HL-60/S4 treated with retinoic acid at 250 ng/mL for 4 days and 3 days (cell line): ENCODE measurements around the gene SPATA13.

Experiments used
- in situ Hi-C: fragments of 300-500 bp; cut with MboI; formaldehyde crosslinking; loops from 2 replicates; pipeline ENCODE4 v1.7.0; 2022; ENCODE audit warnings: low sequenced_read_pairs

The SPATA13 gene

GRCh38 chr13:24250376-24251057 lies 90.0 kb downstream of the SPATA13 start:
- in situ Hi-C loops, result no loop called here

GRCh38 chr13:24251525-24251924 lies 91.0 kb downstream of the SPATA13 start:
- in situ Hi-C loops, result no loop called here

GRCh38 chr13:24252136-24252535 lies 91.6 kb downstream of the SPATA13 start:
- in situ Hi-C loops, result no loop called here

- in situ Hi-C loops, result no loop called here
Observed at GRCh38 chr13:24253520-24254145, 93.1 kb downstream of the SPATA13 start.

- in situ Hi-C loops, result no loop called here
Observed at GRCh38 chr13:24254146-24254841, 93.8 kb downstream of the SPATA13 start.

- in situ Hi-C loops, result no loop called here
Observed at GRCh38 chr13:24257497-24257896, 97.0 kb downstream of the SPATA13 start.

GRCh38 chr13:24261566-24261965 lies 101.0 kb downstream of the SPATA13 start:
- in situ Hi-C loops, result no loop called here

GRCh38 chr13:24263632-24264031 lies 103.1 kb downstream of the SPATA13 start:
- in situ Hi-C loops, result no loop called here

GRCh38 chr13:24264976-24265375 lies 104.5 kb downstream of the SPATA13 start:
- in situ Hi-C loops, result no loop called here

- in situ Hi-C loops, result no loop called here
Observed at GRCh38 chr13:24265453-24265852, 104.9 kb downstream of the SPATA13 start.

- in situ Hi-C loops, result no loop called here
Observed at GRCh38 chr13:24267274-24267673, 106.8 kb downstream of the SPATA13 start.

- in situ Hi-C loops, result no loop called here
Observed at GRCh38 chr13:24267801-24268200, 107.3 kb downstream of the SPATA13 start.

- in situ Hi-C loops, result no loop called here
Observed at GRCh38 chr13:24269821-24270220, 109.3 kb downstream of the SPATA13 start.

GRCh38 chr13:24270639-24271141 lies 110.2 kb downstream of the SPATA13 start:
- in situ Hi-C loops, result no loop called here

GRCh38 chr13:24271231-24271600 lies 110.7 kb downstream of the SPATA13 start:
- in situ Hi-C loops, result no loop called here

- in situ Hi-C loops, result no loop called here
Observed at GRCh38 chr13:24271601-24272451, 111.3 kb downstream of the SPATA13 start.

GRCh38 chr13:24272452-24273161 lies 112.1 kb downstream of the SPATA13 start:
- in situ Hi-C loops, result no loop called here

- in situ Hi-C loops, result no loop called here
Observed at GRCh38 chr13:24273926-24274325, 113.4 kb downstream of the SPATA13 start.

- in situ Hi-C loops, result no loop called here
Observed at GRCh38 chr13:24274452-24275021, 114.0 kb downstream of the SPATA13 start.

- in situ Hi-C loops, result no loop called here
Observed at GRCh38 chr13:24275041-24275440, 114.5 kb downstream of the SPATA13 start.
